ENCODE results near the gene TSHR. TPM values are rescaled to one million over a fixed set of nuclear protein-coding genes. Genes with fewer than 3 reads are reported as not detected.

TSHR gene
- total RNA-seq, 1 donor from 2014 or later: not detected

- H3K27ac Mint-ChIP-seq (ENCODE audit: unreplicated experiment): no peak overlapping the region
- TF ChIP-seq CTCF (IDR thresholded peaks at IDR 0.05; ENCODE audit: unreplicated experiment): no peak
- DNase-seq (ENCODE audit: low spot score): no peak
- peaks cover 3% of the 10 kb centered on the region for H3K27me3 Mint-ChIP-seq (ENCODE audit: unreplicated experiment)
- H3K36me3 Mint-ChIP-seq (ENCODE audit: low read depth, unreplicated experiment): no peaks in the 10 kb centered on the region
- no peak overlapping the region for H3K4me3 Mint-ChIP-seq (ENCODE audit: unreplicated experiment)
- peaks cover 2% of the 10 kb centered on the region for H3K4me1 Mint-ChIP-seq (ENCODE audit: unreplicated experiment)
- no peaks in the 10 kb centered on the region for H3K9me3 Mint-ChIP-seq (ENCODE audit: unreplicated experiment)
Measured at GRCh38 chr14:81161749-81162148, 206.3 kb downstream of the TSHR start.

GRCh38 chr14:81162941-81163340 lies 207.5 kb downstream of the TSHR start:
- Mint-ChIP-seq H3K27me3 (ENCODE audit: unreplicated experiment) (peaks cover 3% of the 10 kb centered on the region), H3K27ac (ENCODE audit: unreplicated experiment) (no peak overlapping the region), H3K4me1 (ENCODE audit: unreplicated experiment) (peaks cover 2% of the 10 kb centered on the region), H3K9me3 (ENCODE audit: unreplicated experiment) (no peaks in the 10 kb centered on the region), H3K4me3 (ENCODE audit: unreplicated experiment) (no peak overlapping the region), H3K36me3 (ENCODE audit: low read depth, unreplicated experiment) (no peaks in the 10 kb centered on the region)
- TF ChIP-seq CTCF (IDR thresholded peaks at IDR 0.05; ENCODE audit: unreplicated experiment): no peak
- no peak for DNase-seq (ENCODE audit: low spot score)

- TF ChIP-seq CTCF (IDR thresholded peaks at IDR 0.05; ENCODE audit: unreplicated experiment): peak; percentile 61
- peak; percentile 69 for DNase-seq (ENCODE audit: low spot score)
Measured at GRCh38 chr14:81164167-81164774, 208.8 kb downstream of the TSHR start.

GRCh38 chr14:81165188-81165587 lies 209.8 kb downstream of the TSHR start:
- Mint-ChIP-seq H3K4me1 (ENCODE audit: unreplicated experiment) (peaks cover 7% of the 10 kb centered on the region), H3K27me3 (ENCODE audit: unreplicated experiment) (peaks cover 3% of the 10 kb centered on the region), H3K27ac (ENCODE audit: unreplicated experiment) (no peak overlapping the region), H3K36me3 (ENCODE audit: low read depth, unreplicated experiment) (no peaks in the 10 kb centered on the region), H3K4me3 (ENCODE audit: unreplicated experiment) (no peak overlapping the region), H3K9me3 (ENCODE audit: unreplicated experiment) (no peaks in the 10 kb centered on the region)
- TF ChIP-seq CTCF (IDR thresholded peaks at IDR 0.05; ENCODE audit: unreplicated experiment): no peak
- DNase-seq (ENCODE audit: low spot score): no peak

More at GRCh38 chr14:81164167-81164774, 208.8 kb downstream of the TSHR start:
- Mint-ChIP-seq H3K4me1 (ENCODE audit: unreplicated experiment) (peaks cover 2% of the 10 kb centered on the region), H3K36me3 (ENCODE audit: low read depth, unreplicated experiment) (no peaks in the 10 kb centered on the region), H3K4me3 (ENCODE audit: unreplicated experiment) (no peak overlapping the region), H3K27me3 (ENCODE audit: unreplicated experiment) (peaks cover 3% of the 10 kb centered on the region), H3K27ac (ENCODE audit: unreplicated experiment) (no peak overlapping the region), H3K9me3 (ENCODE audit: unreplicated experiment) (no peaks in the 10 kb centered on the region)

GRCh38 chr14:81166121-81166520 lies 210.7 kb downstream of the TSHR start:
- Mint-ChIP-seq H3K36me3 (ENCODE audit: low read depth, unreplicated experiment) (no peaks in the 10 kb centered on the region), H3K4me3 (ENCODE audit: unreplicated experiment) (no peak overlapping the region), H3K27me3 (ENCODE audit: unreplicated experiment) (peaks cover 3% of the 10 kb centered on the region), H3K9me3 (ENCODE audit: unreplicated experiment) (no peaks in the 10 kb centered on the region), H3K27ac (ENCODE audit: unreplicated experiment) (no peak overlapping the region), H3K4me1 (ENCODE audit: unreplicated experiment) (peaks cover 12% of the 10 kb centered on the region)
- no peak for TF ChIP-seq CTCF (IDR thresholded peaks at IDR 0.05; ENCODE audit: unreplicated experiment)
- DNase-seq (ENCODE audit: low spot score): no peak
